ENCODE data around the gene IL3.

Gene IL3

DNA sequence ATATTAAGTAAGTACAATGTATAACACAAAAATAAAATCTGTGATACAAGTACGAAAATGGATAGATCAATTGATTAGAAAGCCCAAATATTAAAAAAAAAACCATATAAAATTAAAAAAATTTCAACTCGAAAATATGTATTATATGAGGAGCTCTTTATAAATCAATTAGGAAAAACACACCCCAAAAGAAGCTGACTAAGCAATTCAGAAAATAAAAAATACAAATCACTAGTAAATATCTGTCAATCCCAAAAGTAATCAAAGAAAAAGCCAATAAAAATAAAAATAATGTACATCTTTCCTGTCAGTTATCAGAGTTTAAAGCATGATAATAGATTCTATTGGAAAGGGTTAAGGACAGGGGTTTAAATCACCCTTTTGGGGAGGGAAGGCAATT, 38.8 kb upstream of the IL3 start:
- Histone ChIP-seq H3K27ac (no peak overlapping the region), H3K4me3 (no peak overlapping the region)
- no peak for DNase-seq (ENCODE audit: low spot score)
- TF ChIP-seq CTCF (IDR thresholded peaks at IDR 0.05): no peak

GRCh38 chr5:132022737-132023136, 37.7 kb upstream of the IL3 start:
- DNase-seq (ENCODE audit: low spot score): no peak
- H3K4me3 ChIP-seq: no peak overlapping the region
- no peak for TF ChIP-seq CTCF (IDR thresholded peaks at IDR 0.05)
- no peak overlapping the region for H3K27ac ChIP-seq

GRCh38 chr5:132023258-132024116, 37.0 kb upstream of the IL3 start:
- no peak for TF ChIP-seq CTCF (IDR thresholded peaks at IDR 0.05)
- no peak for DNase-seq (ENCODE audit: low spot score)
- H3K4me3 ChIP-seq: no peak overlapping the region
- no peak overlapping the region for H3K27ac ChIP-seq

DNA sequence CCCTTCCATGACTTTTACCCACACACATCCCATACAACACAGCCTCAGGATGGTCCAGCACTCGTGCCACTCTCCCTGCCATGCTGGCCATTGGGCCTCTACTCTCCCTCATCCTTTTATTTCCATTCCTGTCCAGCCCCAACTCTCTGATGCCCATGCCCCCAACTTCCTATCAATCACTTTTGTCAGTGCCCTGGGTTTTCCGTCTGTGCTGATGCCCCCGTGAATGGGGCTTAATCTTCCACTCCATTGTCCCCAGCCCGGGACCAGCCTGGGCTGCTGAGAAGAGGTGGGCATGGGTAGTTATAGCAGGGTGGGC, 36.4 kb upstream of the IL3 start:
- no peak for DNase-seq (ENCODE audit: low spot score)
- H3K27ac ChIP-seq: no peak overlapping the region
- no peak for TF ChIP-seq CTCF (IDR thresholded peaks at IDR 0.05)
- no peak overlapping the region for H3K4me3 ChIP-seq

- no peak for DNase-seq (ENCODE audit: low spot score)
- TF ChIP-seq CTCF (IDR thresholded peaks at IDR 0.05): no peak
- Histone ChIP-seq H3K27ac (no peak overlapping the region), H3K4me3 (no peak overlapping the region)
These were observed 35.6 kb upstream of the IL3 start for GRCh38 chr5:132024789-132025402.

- DNase-seq (ENCODE audit: low spot score): no peak
- Histone ChIP-seq H3K4me3 (no peak overlapping the region), H3K27ac (no peak overlapping the region)
- no peak for TF ChIP-seq CTCF (IDR thresholded peaks at IDR 0.05)
These were observed 35.0 kb upstream of the IL3 start for GRCh38 chr5:132025403-132025971.
